Measurements from ENCODE around the gene RBM6.

DNA sequence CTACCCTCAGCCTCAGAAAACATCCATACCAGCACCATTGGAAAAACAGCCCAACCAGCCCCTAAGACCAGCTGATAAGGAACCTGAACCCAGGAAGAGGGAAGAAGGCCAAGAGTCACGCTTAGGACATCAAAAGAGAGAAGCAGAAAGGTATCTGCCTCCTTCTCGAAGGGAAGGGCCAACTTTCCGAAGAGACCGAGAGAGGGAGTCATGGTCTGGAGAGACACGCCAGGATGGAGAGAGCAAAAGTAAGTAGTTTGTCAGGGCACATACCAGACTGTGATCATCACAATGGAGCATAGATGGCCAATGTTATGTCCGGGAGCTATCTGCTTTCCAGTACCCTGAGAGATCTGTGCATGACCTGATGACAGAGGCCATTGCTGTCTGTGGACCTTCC is 117.8 kb downstream of the RBM6 start:
- TF ChIP-seq MZF1 (tag by site-specific recombination; IDR thresholded peaks at IDR 0.05; ENCODE audit: borderline replicate concordance), result no peak
- no peak for TF ChIP-seq ZBTB48 (tag by site-specific recombination; IDR thresholded peaks at IDR 0.05)
- no peak for TF ChIP-seq BCL11A (tag by site-specific recombination; IDR thresholded peaks at IDR 0.05; ENCODE audit: low read depth)
- no peak for TF ChIP-seq ZNF660 (tag by site-specific recombination; IDR thresholded peaks at IDR 0.05)
- no peak for TF ChIP-seq ZNF121 (tag by site-specific recombination; IDR thresholded peaks at IDR 0.05)
- no peak for TF ChIP-seq ZBTB7A (tag by site-specific recombination; IDR thresholded peaks at IDR 0.05; ENCODE audit: low read depth)
- TF ChIP-seq PATZ1 (tag by site-specific recombination; IDR thresholded peaks at IDR 0.05), result no peak
- TF ChIP-seq, protein P1, sequence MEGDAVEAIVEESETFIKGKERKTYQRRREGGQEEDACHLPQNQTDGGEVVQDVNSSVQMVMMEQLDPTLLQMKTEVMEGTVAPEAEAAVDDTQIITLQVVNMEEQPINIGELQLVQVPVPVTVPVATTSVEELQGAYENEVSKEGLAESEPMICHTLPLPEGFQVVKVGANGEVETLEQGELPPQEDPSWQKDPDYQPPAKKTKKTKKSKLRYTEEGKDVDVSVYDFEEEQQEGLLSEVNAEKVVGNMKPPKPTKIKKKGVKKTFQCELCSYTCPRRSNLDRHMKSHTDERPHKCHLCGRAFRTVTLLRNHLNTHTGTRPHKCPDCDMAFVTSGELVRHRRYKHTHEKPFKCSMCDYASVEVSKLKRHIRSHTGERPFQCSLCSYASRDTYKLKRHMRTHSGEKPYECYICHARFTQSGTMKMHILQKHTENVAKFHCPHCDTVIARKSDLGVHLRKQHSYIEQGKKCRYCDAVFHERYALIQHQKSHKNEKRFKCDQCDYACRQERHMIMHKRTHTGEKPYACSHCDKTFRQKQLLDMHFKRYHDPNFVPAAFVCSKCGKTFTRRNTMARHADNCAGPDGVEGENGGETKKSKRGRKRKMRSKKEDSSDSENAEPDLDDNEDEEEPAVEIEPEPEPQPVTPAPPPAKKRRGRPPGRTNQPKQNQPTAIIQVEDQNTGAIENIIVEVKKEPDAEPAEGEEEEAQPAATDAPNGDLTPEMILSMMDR (tag by site-specific recombination; IDR thresholded peaks at IDR 0.05), result no peak

Data from HEK293 (cell line).